ENCODE measurements around the gene NR1H2. TPM values are rescaled to one million over a fixed set of nuclear protein-coding genes. Genes with fewer than 3 reads are reported as not detected.

The NR1H2 gene
- total RNA-seq, 1 experiment from 2014 or later, result 40.3 TPM

DNA sequence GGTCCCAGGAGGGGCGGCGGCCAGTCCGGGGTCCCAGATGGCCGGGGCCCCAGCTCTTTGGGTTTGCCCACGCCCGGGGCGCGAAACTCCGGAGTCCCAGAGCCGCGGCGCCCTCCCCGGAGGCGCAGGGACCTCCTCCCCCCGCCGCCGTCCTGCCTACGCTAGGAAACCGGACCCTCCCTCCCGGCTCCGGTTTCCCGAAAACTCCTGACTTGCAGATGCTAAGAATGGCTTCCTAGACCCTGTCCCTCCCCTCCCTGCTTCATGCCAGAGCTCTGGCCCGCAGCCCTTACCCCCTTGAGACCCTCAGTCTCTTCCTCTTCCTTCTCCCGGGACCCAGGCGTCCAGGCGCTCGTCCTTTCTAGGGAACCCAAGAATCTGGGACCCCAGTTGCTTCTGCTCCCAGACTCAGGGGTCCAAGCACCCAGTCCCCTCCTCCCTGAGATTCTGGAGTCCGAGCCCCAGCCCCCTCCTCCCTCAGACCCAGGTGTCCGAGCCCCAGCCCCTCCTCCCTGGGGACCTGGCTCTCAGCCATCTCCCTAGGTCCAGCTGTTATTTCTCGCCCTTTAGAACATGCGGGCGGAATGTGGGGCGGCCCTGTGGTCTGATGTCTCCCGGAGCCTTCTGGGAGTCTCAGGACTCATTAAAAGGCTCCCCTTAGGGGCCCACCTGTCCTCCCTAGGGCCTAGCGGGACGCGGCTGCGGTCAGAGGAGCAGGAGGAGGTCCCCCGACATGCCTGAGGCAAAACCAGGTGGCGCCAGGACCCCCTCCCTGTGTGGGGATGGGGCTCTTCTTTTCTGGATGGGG lies 56.2 kb downstream of the NR1H2 start, which contains the start of gene MYBPC2:
Gene MYBPC2 (plus strand): TSS at position 672 of the 808 bp plus-strand sequence. CDS start 62 bp downstream, at position 734.
- BruUV-seq (replicated peaks), result no TSS peak
- Histone ChIP-seq H3K4me1 (ENCODE audit: control insufficient read depth in 1 of 2, insufficient read depth in 2 of 2, low read length in 2 of 2) (peaks cover 6 to 21% of the 10 kb centered on the region in 2 experiments), H3K4me3 (replicated peaks in 1 of 2; ENCODE audit: low read depth in 1 of 2, low read length in 2 of 2) (peak within 1 kb of the TSS; percentile 40 to 51), H3K27me3 (ENCODE audit: insufficient read depth, low read length) (no peaks in the 10 kb centered on the region), H3K9me3 (ENCODE audit: control insufficient read depth in 1 of 2, insufficient read depth in 1 of 2, low read depth in 1 of 2, low read length in 2 of 2) (no peaks in the 10 kb centered on the region), H3K9me2 (ENCODE audit: insufficient read depth) (no peaks in the 10 kb centered on the region), H3K79me2 (ENCODE audit: insufficient read depth, low read length) (no peaks in the 10 kb centered on the region), H3K27ac (ENCODE audit: low read depth, low read length) (peak within 1 kb of the TSS; percentile 49; the same call in 1 of the 2 replicates), H4K20me1 (ENCODE audit: insufficient read depth) (no peaks in the 10 kb centered on the region), H3K36me3 (ENCODE audit: control insufficient read depth in 1 of 2, insufficient read depth in 2 of 2, low read length in 2 of 2) (no peaks in the 10 kb centered on the region), H3K9ac (ENCODE audit: low read length) (peak within 1 kb of the TSS; percentile 35; the same call in 1 of the 2 replicates), H2AFZ (ENCODE audit: low read depth, low read length, poor library complexity, severe bottlenecking) (peak within 1 kb of the TSS; percentile 45), H3K4me2 (ENCODE audit: low read length) (peak within 1 kb of the TSS; percentile 73)
- TF ChIP-seq CEBPB (IDR thresholded peaks at IDR 0.05; ENCODE audit: low read depth), result no peak
- no peak for TF ChIP-seq POLR2AphosphoS5 (IDR thresholded peaks at IDR 0.05; ENCODE audit: low read depth, low read length)
- TF ChIP-seq SP1 (IDR thresholded peaks at IDR 0.05; ENCODE audit: low read depth), result no peak
- TF ChIP-seq ZFX (IDR thresholded peaks at IDR 0.05), result no peak
- no peak for TF ChIP-seq YY1 (IDR thresholded peaks at IDR 0.05; ENCODE audit: extremely low read depth, insufficient replicate concordance, low read depth, low read length)
- no peak for TF ChIP-seq CBX3 (IDR thresholded peaks at IDR 0.05; ENCODE audit: low read depth)
- TF ChIP-seq POLR2A (IDR thresholded peaks at IDR 0.05; ENCODE audit: borderline replicate concordance, extremely low read depth, insufficient read depth, insufficient read length), result no peak
- no peak for TF ChIP-seq EZH2phosphoT487 (IDR thresholded peaks at IDR 0.05; ENCODE audit: borderline replicate concordance)
- ChIA-PET POLR2A (no interaction called here), RAD21 (ENCODE audit: low non-redundant PET in 1 of 2, low total read pairs in 2 of 2, uncharacterized antibody in 2 of 2, unreplicated experiment in 2 of 2) (no interaction called here), CTCF (no interaction called here)
- intact Hi-C loops (cut with micrococcal nuclease), result no loop called here
- DNase-seq (ENCODE audit: low read depth, low spot score) (no peak), ATAC-seq (no peak; the same call in 1 of the 2 replicates)

Other genes with a start within 250 kb of the NR1H2 start
- gene IZUMO2, start 213.2 kb upstream of the NR1H2 start, total RNA-seq (2021; ENCODE audit: unreplicated experiment), result not detected
- gene MYH14, start 172.8 kb upstream of the NR1H2 start, total RNA-seq (2021; ENCODE audit: unreplicated experiment), result 60.1 TPM
- gene KCNC3, start 47.1 kb upstream of the NR1H2 start, total RNA-seq (2021; ENCODE audit: unreplicated experiment), result 6.9 TPM
- gene NAPSA, start 10.8 kb upstream of the NR1H2 start, total RNA-seq (2021; ENCODE audit: unreplicated experiment), result 4.4 TPM
- 122 TPM for gene POLD1, start 7.9 kb downstream of the NR1H2 start, total RNA-seq (2021; ENCODE audit: unreplicated experiment)
- 0.96 TPM for gene SPIB, start 42.5 kb downstream of the NR1H2 start, total RNA-seq (2021; ENCODE audit: unreplicated experiment)
- gene MYBPC2, start 56.4 kb downstream of the NR1H2 start, total RNA-seq (2021; ENCODE audit: unreplicated experiment), result not detected
- gene EMC10, start 100.0 kb downstream of the NR1H2 start, total RNA-seq (2021; ENCODE audit: unreplicated experiment), result 92.4 TPM
- gene GARIN5A, start 100.4 kb downstream of the NR1H2 start, total RNA-seq (2021; ENCODE audit: unreplicated experiment), result 12.2 TPM
- gene JOSD2, start 134.7 kb downstream of the NR1H2 start, total RNA-seq (2021; ENCODE audit: unreplicated experiment), result 40.9 TPM
- gene ASPDH, start 137.5 kb downstream of the NR1H2 start, total RNA-seq (2021; ENCODE audit: unreplicated experiment), result not detected
- gene LRRC4B, start 192.0 kb downstream of the NR1H2 start, total RNA-seq (2021; ENCODE audit: unreplicated experiment), result 0.89 TPM